GM12878 (cell line): Measurements from ENCODE around the gene DUOX1. TPM values are rescaled to one million over a fixed set of nuclear protein-coding genes. Genes with fewer than 3 reads are reported as not detected.

ENCODE experiments used
- BCL11A ChIP-seq: IDR thresholded peaks from 2 replicates; pipeline ENCODE4 v1.6.1; 2011; ENCODE audit warnings: low read depth, low read length
- BHLHE40 ChIP-seq, 2 experiments: fragments of 450-650 bp in 1 of 2; IDR thresholded peaks; 2 replicates each; pipeline ENCODE4 v1.6.1; 2011 to 2017; ENCODE audit warnings: low read depth in 2 of 2, borderline replicate concordance in 1 of 2, improper control_type of control experiment in 1 of 2, low read length in 1 of 2, mild to moderate bottlenecking in 1 of 2
- BRCA1 ChIP-seq: IDR thresholded peaks from 2 replicates; pipeline ENCODE4 v1.6.1; 2011; ENCODE audit warnings: low read depth, low read length, improper control_type of control experiment
- CREB1 ChIP-seq: IDR thresholded peaks from 2 replicates; pipeline ENCODE4 v1.6.1; 2012; ENCODE audit warnings: low read depth, mild to moderate bottlenecking, inconsistent platforms
- HDAC6 ChIP-seq: fragments of 200-600 bp; sonication (generic); IDR thresholded peaks from one replicate; pipeline ENCODE4 v1.8.0; 2017; ENCODE audit warnings: antibody characterized with exemption; ENCODE audit not compliant: unreplicated experiment
- MXI1 ChIP-seq: fragments of 150-350 bp; IDR thresholded peaks from 2 replicates; pipeline ENCODE4 v1.6.1; 2011; ENCODE audit warnings: low read depth, mild to moderate bottlenecking, inconsistent platforms, low read length, improper control_type of control experiment
- MYB ChIP-seq: fragments of 150-350 bp; IDR thresholded peaks from 2 replicates; pipeline ENCODE4 v1.6.1; 2014; ENCODE audit warnings: mild to moderate bottlenecking, low read depth, low read length, borderline replicate concordance
- NBN ChIP-seq: fragments of 450-650 bp; IDR thresholded peaks from 2 replicates; pipeline ENCODE4 v1.6.1; 2016
- NFYA ChIP-seq: IDR thresholded peaks from 2 replicates; pipeline ENCODE4 v1.6.1; 2011; ENCODE audit warnings: low read depth, mild to moderate bottlenecking, low read length, improper control_type of control experiment, borderline replicate concordance
- POLR2AphosphoS2 ChIP-seq: IDR thresholded peaks from 2 replicates; pipeline ENCODE4 v1.6.1; 2011; ENCODE audit warnings: low read depth, mild to moderate bottlenecking, low read length, improper control_type of control experiment, moderate library complexity
- RAD51 ChIP-seq: fragments of 450-650 bp; IDR thresholded peaks from 2 replicates; pipeline ENCODE4 v1.6.1; 2016; ENCODE audit warnings: moderate library complexity, mild to moderate bottlenecking, inconsistent platforms
- ZSCAN29 ChIP-seq: fragments of 450-650 bp; IDR thresholded peaks from 2 replicates; pipeline ENCODE4 v1.6.1; 2017; ENCODE audit warnings: mild to moderate bottlenecking, moderate library complexity
- polyA plus RNA-seq, 11 experiments: library from polyadenylated mRNA; depleted of rRNA in 4 of 11; unstranded in 6 of 11; stranded (reverse) in 5 of 11; fragments of >200 nt; fragmentation: Nextera tagmentation in 4 of 11; fragmentation: Illumina TruSeq in 1 of 11; extraction: Ambion mirVana in 4 of 11; extraction: Trizol in 1 of 11; gene quantifications; 1 replicate in 1 of 11; 2 replicates in 10 of 11; pipeline versions ENCODE4 v1.2.1 to v1.2.3, GENCODE V29; 2011 to 2016; ENCODE audit warnings: inconsistent platforms in 2 of 11, missing spikeins in 2 of 11, low read depth in 1 of 11
- total RNA-seq, 4 experiments: library from RNA; depleted of rRNA in 3 of 4; stranded (reverse); fragments of >200 nt in 3 of 4; fragmentation: Illumina TruSeq in 1 of 4; extraction: Trizol in 1 of 4; gene quantifications; 2 replicates each; pipeline versions ENCODE4 v1.2.1 to v1.2.3, GENCODE V29; 2013 to 2021
- TF ChIP-seq, protein P1 (sequence below): fragments of 450-650 bp; IDR thresholded peaks from 2 replicates; pipeline ENCODE4 v1.6.1; 2018; ENCODE audit warnings: mild to moderate bottlenecking, low read depth, moderate library complexity; ENCODE audit not compliant: partially characterized antibody
- TF ChIP-seq, protein P2 (sequence below): fragments of 450-650 bp; IDR thresholded peaks from 2 replicates; pipeline ENCODE4 v1.6.1; 2017; ENCODE audit warnings: antibody characterized with exemption, mild to moderate bottlenecking, moderate library complexity
- TF ChIP-seq, protein P3 (sequence below): fragments of 450-650 bp; IDR thresholded peaks from 2 replicates; pipeline ENCODE4 v1.6.1; 2017; ENCODE audit warnings: mild to moderate bottlenecking, low read depth, inconsistent platforms; ENCODE audit not compliant: poor library complexity, severe bottlenecking
- TF ChIP-seq, protein P4 (sequence below): IDR thresholded peaks from 2 replicates; pipeline ENCODE4 v1.6.1; 2012; ENCODE audit warnings: low read depth, low read length, improper control_type of control experiment
- TF ChIP-seq, protein P5 (sequence below): IDR thresholded peaks from 2 replicates; pipeline ENCODE4 v1.6.1; 2012; ENCODE audit warnings: low read depth, low read length, improper control_type of control experiment
- TF ChIP-seq, protein P6 (sequence below), 3 experiments: IDR thresholded peaks in 2 of 3; conservative IDR thresholded peaks in 1 of 3; 2 replicates each; pipeline ENCODE4 v1.5.1; 2011; ENCODE audit warnings: low read depth in 3 of 3, low read length in 3 of 3, mild to moderate bottlenecking in 3 of 3, control low read depth in 2 of 3, moderate library complexity in 2 of 3, inconsistent platforms in 1 of 3, mixed read lengths in 1 of 3; ENCODE audit not compliant: control insufficient read depth in 2 of 3, insufficient read depth in 1 of 3; ENCODE audit errors: extremely low read depth in 1 of 3

DUOX1 gene
- total and polyA plus RNA-seq, 10 of the 15 experiments (the other 5 are each of a cell fraction or from before 2014, with no cell fraction given) = 0.02 to 2.1 (median 0.26) TPM; not detected in 3

DNA sequence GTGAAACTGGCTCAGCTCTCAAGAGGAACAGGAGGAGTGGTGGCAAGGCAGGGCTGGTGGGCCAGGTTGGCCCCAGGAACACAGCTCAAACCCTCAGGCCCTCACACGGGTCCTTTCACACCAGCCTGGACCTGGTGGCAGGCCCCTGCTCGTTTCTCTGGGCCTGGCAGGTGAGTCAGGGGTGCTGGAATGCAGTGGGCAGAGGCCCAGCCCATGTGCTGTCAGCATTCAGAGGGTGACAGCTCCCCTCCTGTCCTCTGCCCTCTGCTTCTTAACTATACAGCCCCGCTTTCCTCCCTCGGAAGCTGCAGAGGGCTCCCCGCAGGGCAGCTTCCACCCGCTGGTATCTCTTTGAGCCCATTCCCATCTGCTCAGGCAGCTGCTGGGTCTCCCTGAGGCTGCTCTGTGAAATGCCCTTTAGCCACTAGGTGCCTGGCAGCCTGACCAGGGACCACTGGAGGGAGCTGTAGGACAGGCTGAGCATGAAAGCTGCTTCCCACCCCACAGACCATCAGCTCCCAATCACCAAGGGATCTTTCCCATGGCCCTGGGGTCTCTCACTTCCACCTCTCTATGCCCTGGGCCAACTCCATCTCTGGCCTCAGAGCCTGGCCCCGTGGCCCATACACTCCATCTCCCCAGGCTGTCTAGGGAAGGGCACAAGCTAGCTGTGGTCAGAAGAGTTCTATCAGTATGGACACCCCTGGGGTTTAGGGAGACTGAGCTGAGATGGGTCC lies 33.1 kb downstream of the DUOX1 start (continued):
- TF ChIP-seq, protein P1, sequence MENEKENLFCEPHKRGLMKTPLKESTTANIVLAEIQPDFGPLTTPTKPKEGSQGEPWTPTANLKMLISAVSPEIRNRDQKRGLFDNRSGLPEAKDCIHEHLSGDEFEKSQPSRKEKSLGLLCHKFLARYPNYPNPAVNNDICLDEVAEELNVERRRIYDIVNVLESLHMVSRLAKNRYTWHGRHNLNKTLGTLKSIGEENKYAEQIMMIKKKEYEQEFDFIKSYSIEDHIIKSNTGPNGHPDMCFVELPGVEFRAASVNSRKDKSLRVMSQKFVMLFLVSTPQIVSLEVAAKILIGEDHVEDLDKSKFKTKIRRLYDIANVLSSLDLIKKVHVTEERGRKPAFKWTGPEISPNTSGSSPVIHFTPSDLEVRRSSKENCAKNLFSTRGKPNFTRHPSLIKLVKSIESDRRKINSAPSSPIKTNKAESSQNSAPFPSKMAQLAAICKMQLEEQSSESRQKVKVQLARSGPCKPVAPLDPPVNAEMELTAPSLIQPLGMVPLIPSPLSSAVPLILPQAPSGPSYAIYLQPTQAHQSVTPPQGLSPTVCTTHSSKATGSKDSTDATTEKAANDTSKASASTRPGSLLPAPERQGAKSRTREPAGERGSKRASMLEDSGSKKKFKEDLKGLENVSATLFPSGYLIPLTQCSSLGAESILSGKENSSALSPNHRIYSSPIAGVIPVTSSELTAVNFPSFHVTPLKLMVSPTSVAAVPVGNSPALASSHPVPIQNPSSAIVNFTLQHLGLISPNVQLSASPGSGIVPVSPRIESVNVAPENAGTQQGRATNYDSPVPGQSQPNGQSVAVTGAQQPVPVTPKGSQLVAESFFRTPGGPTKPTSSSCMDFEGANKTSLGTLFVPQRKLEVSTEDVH = no peak
- no peak for TF ChIP-seq BCL11A
- TF ChIP-seq BHLHE40 (IDR thresholded peaks at IDR 0.05; ENCODE audit: borderline replicate concordance in 1 of 2, low read depth in 2 of 2, low read length in 1 of 2) = no peak
- no peak for TF ChIP-seq POLR2AphosphoS2
- no peak for TF ChIP-seq HDAC6
- 0 out of 2 replicates have a peak, but pooled peaks have one; percentile 30 for TF ChIP-seq NBN
- TF ChIP-seq MXI1 = no peak
- TF ChIP-seq, protein P2, sequence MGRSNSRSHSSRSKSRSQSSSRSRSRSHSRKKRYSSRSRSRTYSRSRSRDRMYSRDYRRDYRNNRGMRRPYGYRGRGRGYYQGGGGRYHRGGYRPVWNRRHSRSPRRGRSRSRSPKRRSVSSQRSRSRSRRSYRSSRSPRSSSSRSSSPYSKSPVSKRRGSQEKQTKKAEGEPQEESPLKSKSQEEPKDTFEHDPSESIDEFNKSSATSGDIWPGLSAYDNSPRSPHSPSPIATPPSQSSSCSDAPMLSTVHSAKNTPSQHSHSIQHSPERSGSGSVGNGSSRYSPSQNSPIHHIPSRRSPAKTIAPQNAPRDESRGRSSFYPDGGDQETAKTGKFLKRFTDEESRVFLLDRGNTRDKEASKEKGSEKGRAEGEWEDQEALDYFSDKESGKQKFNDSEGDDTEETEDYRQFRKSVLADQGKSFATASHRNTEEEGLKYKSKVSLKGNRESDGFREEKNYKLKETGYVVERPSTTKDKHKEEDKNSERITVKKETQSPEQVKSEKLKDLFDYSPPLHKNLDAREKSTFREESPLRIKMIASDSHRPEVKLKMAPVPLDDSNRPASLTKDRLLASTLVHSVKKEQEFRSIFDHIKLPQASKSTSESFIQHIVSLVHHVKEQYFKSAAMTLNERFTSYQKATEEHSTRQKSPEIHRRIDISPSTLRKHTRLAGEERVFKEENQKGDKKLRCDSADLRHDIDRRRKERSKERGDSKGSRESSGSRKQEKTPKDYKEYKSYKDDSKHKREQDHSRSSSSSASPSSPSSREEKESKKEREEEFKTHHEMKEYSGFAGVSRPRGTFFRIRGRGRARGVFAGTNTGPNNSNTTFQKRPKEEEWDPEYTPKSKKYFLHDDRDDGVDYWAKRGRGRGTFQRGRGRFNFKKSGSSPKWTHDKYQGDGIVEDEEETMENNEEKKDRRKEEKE = no peak
- TF ChIP-seq NFYA = no peak
- no peak for TF ChIP-seq ZSCAN29
- TF ChIP-seq, protein P3, sequence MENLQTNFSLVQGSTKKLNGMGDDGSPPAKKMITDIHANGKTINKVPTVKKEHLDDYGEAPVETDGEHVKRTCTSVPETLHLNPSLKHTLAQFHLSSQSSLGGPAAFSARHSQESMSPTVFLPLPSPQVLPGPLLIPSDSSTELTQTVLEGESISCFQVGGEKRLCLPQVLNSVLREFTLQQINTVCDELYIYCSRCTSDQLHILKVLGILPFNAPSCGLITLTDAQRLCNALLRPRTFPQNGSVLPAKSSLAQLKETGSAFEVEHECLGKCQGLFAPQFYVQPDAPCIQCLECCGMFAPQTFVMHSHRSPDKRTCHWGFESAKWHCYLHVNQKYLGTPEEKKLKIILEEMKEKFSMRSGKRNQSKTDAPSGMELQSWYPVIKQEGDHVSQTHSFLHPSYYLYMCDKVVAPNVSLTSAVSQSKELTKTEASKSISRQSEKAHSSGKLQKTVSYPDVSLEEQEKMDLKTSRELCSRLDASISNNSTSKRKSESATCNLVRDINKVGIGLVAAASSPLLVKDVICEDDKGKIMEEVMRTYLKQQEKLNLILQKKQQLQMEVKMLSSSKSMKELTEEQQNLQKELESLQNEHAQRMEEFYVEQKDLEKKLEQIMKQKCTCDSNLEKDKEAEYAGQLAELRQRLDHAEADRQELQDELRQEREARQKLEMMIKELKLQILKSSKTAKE = no peak
- TF ChIP-seq, protein P4, sequence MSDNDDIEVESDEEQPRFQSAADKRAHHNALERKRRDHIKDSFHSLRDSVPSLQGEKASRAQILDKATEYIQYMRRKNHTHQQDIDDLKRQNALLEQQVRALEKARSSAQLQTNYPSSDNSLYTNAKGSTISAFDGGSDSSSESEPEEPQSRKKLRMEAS = no peak
- TF ChIP-seq BRCA1 = no peak
- no peak for TF ChIP-seq RAD51
- TF ChIP-seq CREB1 = no peak
- no peak for TF ChIP-seq MYB
- TF ChIP-seq, protein P5, sequence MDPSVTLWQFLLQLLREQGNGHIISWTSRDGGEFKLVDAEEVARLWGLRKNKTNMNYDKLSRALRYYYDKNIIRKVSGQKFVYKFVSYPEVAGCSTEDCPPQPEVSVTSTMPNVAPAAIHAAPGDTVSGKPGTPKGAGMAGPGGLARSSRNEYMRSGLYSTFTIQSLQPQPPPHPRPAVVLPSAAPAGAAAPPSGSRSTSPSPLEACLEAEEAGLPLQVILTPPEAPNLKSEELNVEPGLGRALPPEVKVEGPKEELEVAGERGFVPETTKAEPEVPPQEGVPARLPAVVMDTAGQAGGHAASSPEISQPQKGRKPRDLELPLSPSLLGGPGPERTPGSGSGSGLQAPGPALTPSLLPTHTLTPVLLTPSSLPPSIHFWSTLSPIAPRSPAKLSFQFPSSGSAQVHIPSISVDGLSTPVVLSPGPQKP = no peak
- TF ChIP-seq, protein P6, sequence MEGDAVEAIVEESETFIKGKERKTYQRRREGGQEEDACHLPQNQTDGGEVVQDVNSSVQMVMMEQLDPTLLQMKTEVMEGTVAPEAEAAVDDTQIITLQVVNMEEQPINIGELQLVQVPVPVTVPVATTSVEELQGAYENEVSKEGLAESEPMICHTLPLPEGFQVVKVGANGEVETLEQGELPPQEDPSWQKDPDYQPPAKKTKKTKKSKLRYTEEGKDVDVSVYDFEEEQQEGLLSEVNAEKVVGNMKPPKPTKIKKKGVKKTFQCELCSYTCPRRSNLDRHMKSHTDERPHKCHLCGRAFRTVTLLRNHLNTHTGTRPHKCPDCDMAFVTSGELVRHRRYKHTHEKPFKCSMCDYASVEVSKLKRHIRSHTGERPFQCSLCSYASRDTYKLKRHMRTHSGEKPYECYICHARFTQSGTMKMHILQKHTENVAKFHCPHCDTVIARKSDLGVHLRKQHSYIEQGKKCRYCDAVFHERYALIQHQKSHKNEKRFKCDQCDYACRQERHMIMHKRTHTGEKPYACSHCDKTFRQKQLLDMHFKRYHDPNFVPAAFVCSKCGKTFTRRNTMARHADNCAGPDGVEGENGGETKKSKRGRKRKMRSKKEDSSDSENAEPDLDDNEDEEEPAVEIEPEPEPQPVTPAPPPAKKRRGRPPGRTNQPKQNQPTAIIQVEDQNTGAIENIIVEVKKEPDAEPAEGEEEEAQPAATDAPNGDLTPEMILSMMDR (IDR thresholded peaks at IDR 0.05 in 2 of 3, conservative IDR thresholded peaks at IDR 0.05 in 1 of 3; ENCODE audit: control insufficient read depth in 2 of 3, extremely low read depth in 1 of 3, insufficient read depth in 1 of 3, low read depth in 3 of 3, low read length in 3 of 3) = peak; percentile 89 to 98 (median 96)
